GM19463 (cell line): ENCODE measurements around the gene TSHZ2.

Experiments
- ATAC-seq: cut with Tn5 transposase; IDR thresholded peaks from one replicate; pipeline ENCODE4 v1.9.1; 2021; ENCODE audit warnings: mild to moderate bottlenecking, moderate library complexity; ENCODE audit not compliant: unreplicated experiment

TSHZ2 gene

GRCh38 chr20:53224851-53225250 is 252.7 kb downstream of the TSHZ2 start:
- ATAC-seq: no peak

- ATAC-seq: peak; percentile 73
These were observed 254.7 kb downstream of the TSHZ2 start for GRCh38 chr20:53226826-53227225.

- ATAC-seq: no peak
These were observed 255.4 kb downstream of the TSHZ2 start for GRCh38 chr20:53227523-53227922.

- ATAC-seq: no peak
These were observed 258.9 kb downstream of the TSHZ2 start for GRCh38 chr20:53231061-53231460.

GRCh38 chr20:53237461-53237860 is 265.3 kb downstream of the TSHZ2 start:
- ATAC-seq: no peak

- ATAC-seq: no peak
These were observed 266.0 kb downstream of the TSHZ2 start for GRCh38 chr20:53238121-53238660.

- no peak for ATAC-seq
These were observed 271.0 kb downstream of the TSHZ2 start for GRCh38 chr20:53243152-53243551.

- no peak for ATAC-seq
These were observed 272.6 kb downstream of the TSHZ2 start for GRCh38 chr20:53244711-53245110.

GRCh38 chr20:53245574-53245973 is 273.4 kb downstream of the TSHZ2 start:
- no peak for ATAC-seq

- ATAC-seq: no peak
These were observed 275.4 kb downstream of the TSHZ2 start for GRCh38 chr20:53247468-53248103.

- ATAC-seq: no peak
These were observed 278.3 kb downstream of the TSHZ2 start for GRCh38 chr20:53250456-53250855.

- no peak for ATAC-seq
These were observed 279.8 kb downstream of the TSHZ2 start for GRCh38 chr20:53252002-53252401.

- ATAC-seq: no peak
These were observed 281.5 kb downstream of the TSHZ2 start for GRCh38 chr20:53253668-53254067.

GRCh38 chr20:53255102-53255710 is 283.0 kb downstream of the TSHZ2 start:
- no peak for ATAC-seq

- no peak for ATAC-seq
These were observed 286.6 kb downstream of the TSHZ2 start for GRCh38 chr20:53258741-53259140.

GRCh38 chr20:53260168-53260567 is 288.0 kb downstream of the TSHZ2 start:
- ATAC-seq: no peak

- ATAC-seq: no peak
These were observed 288.4 kb downstream of the TSHZ2 start for GRCh38 chr20:53260591-53260990.

GRCh38 chr20:53262365-53262764 is 290.2 kb downstream of the TSHZ2 start:
- ATAC-seq: no peak

- ATAC-seq: no peak
These were observed 291.6 kb downstream of the TSHZ2 start for GRCh38 chr20:53263554-53264438.

- no peak for ATAC-seq
These were observed 292.4 kb downstream of the TSHZ2 start for GRCh38 chr20:53264604-53265003.

- no peak for ATAC-seq
These were observed 293.2 kb downstream of the TSHZ2 start for GRCh38 chr20:53265304-53265875.
